ENCODE data around the gene NBEAL2.

The NBEAL2 gene

GRCh38 chr3:46987743-46988401, 8.4 kb downstream of the NBEAL2 start:
- no peak for TF ChIP-seq CTCF (IDR thresholded peaks at IDR 0.05; ENCODE audit: insufficient read depth, missing control alignments)
- DNase-seq (ENCODE audit: insufficient read length, low spot score) (no peak), FAIRE-seq (no peak)

- no peak for FAIRE-seq
- no peak for TF ChIP-seq CTCF (IDR thresholded peaks at IDR 0.05; ENCODE audit: insufficient read depth, missing control alignments)
- no peak for DNase-seq (ENCODE audit: insufficient read length, low spot score)
Observed at GRCh38 chr3:46988616-46989015, 9.2 kb downstream of the NBEAL2 start.

GRCh38 chr3:46989146-46989810, 9.8 kb downstream of the NBEAL2 start:
- FAIRE-seq (no peak), DNase-seq (ENCODE audit: insufficient read length, low spot score) (no peak)
- TF ChIP-seq CTCF (IDR thresholded peaks at IDR 0.05; ENCODE audit: insufficient read depth, missing control alignments): no peak

GRCh38 chr3:46990573-46991374, 11.3 kb downstream of the NBEAL2 start:
- TF ChIP-seq CTCF (IDR thresholded peaks at IDR 0.05; ENCODE audit: insufficient read depth, missing control alignments): no peak
- FAIRE-seq: no peak
- no peak for DNase-seq (ENCODE audit: insufficient read length, low spot score)

GRCh38 chr3:46991406-46992165, 12.1 kb downstream of the NBEAL2 start:
- FAIRE-seq: no peak

GRCh38 chr3:46992231-46992630, 12.8 kb downstream of the NBEAL2 start:
- no peak for TF ChIP-seq CTCF (IDR thresholded peaks at IDR 0.05; ENCODE audit: insufficient read depth, missing control alignments)
- DNase-seq (ENCODE audit: insufficient read length, low spot score) (no peak), FAIRE-seq (no peak)

More at GRCh38 chr3:46991406-46992165, 12.1 kb downstream of the NBEAL2 start:
- no peak for TF ChIP-seq CTCF (IDR thresholded peaks at IDR 0.05; ENCODE audit: insufficient read depth, missing control alignments)
- no peak for DNase-seq (ENCODE audit: insufficient read length, low spot score)

Data from D721Med (cell line).